H9 (cell line): Measurements from ENCODE around the gene POLG2. TPM values are rescaled to one million over a fixed set of nuclear protein-coding genes. Genes with fewer than 3 reads are reported as not detected.

Experiments used
- DNase-seq: peaks from one replicate; pipeline ENCODE4 v3.0.0-alpha.2; 2017
- H2AFZ ChIP-seq: one replicate; pipeline ENCODE4 v1.6.1; 2013; ENCODE audit warnings: mild to moderate bottlenecking, low read length, control low read depth, moderate library complexity
- H2AK5ac ChIP-seq: 2 replicates; pipeline ENCODE4 v1.6.1; 2013; ENCODE audit warnings: low read length, control low read depth, mixed read lengths; ENCODE audit not compliant: insufficient read length
- H2BK120ac ChIP-seq: one replicate; pipeline ENCODE4 v1.6.1; 2013; ENCODE audit warnings: low read depth, mild to moderate bottlenecking, low read length, control low read depth, inconsistent platforms; ENCODE audit not compliant: poor library complexity, severe bottlenecking
- H2BK12ac ChIP-seq: 2 replicates; pipeline ENCODE4 v1.6.1; 2013; ENCODE audit warnings: low read length, control low read depth, mixed read lengths, low read depth; ENCODE audit not compliant: insufficient read length
- H2BK15ac ChIP-seq: 2 replicates; pipeline ENCODE4 v1.6.1; 2013; ENCODE audit warnings: low read depth, low read length, control low read depth
- H2BK20ac ChIP-seq: one replicate; pipeline ENCODE4 v1.6.1; 2013; ENCODE audit warnings: low read depth, mild to moderate bottlenecking, low read length, control low read depth, inconsistent platforms; ENCODE audit not compliant: poor library complexity, severe bottlenecking
- H2BK5ac ChIP-seq: 2 replicates; pipeline ENCODE4 v1.6.1; 2013; ENCODE audit warnings: low read length, control low read depth, mixed read lengths; ENCODE audit not compliant: insufficient read length
- H3K14ac ChIP-seq: 2 replicates; pipeline ENCODE4 v1.6.1; 2013; ENCODE audit warnings: low read length, control low read depth; ENCODE audit not compliant: insufficient read depth
- H3K18ac ChIP-seq: 2 replicates; pipeline ENCODE4 v1.6.1; 2013; ENCODE audit warnings: low read depth, mild to moderate bottlenecking, mixed read lengths, low read length, control low read depth; ENCODE audit not compliant: insufficient read length
- H3K23ac ChIP-seq: 2 replicates; pipeline ENCODE4 v1.6.1; 2013; ENCODE audit warnings: low read length, control low read depth, mixed read lengths, low read depth; ENCODE audit not compliant: insufficient read length
- H3K23me2 ChIP-seq: 2 replicates; pipeline ENCODE4 v1.6.1; 2013; ENCODE audit warnings: low read depth, mild to moderate bottlenecking, mixed read lengths, low read length, control low read depth; ENCODE audit not compliant: insufficient read length, poor library complexity, severe bottlenecking
- H3K27ac ChIP-seq: 2 replicates; pipeline ENCODE4 v1.5.1; 2013; ENCODE audit warnings: low read length, control low read depth, mixed read lengths, low read depth; ENCODE audit not compliant: insufficient read length
- H3K27me3 ChIP-seq: 2 replicates; pipeline ENCODE4 v1.6.1; 2013; ENCODE audit warnings: low read length, control low read depth, inconsistent platforms; ENCODE audit not compliant: insufficient read depth
- H3K4ac ChIP-seq: 2 replicates; pipeline ENCODE4 v1.6.1; 2013; ENCODE audit warnings: low read depth, mild to moderate bottlenecking, control low read depth, inconsistent platforms, low read length, moderate library complexity
- H3K4me1 ChIP-seq: 2 replicates; pipeline ENCODE4 v1.6.1; 2013; ENCODE audit warnings: low read length, control low read depth, inconsistent platforms; ENCODE audit not compliant: insufficient read depth
- H3K4me2 ChIP-seq: 2 replicates; pipeline ENCODE4 v1.6.1; 2013; ENCODE audit warnings: low read length, control low read depth, mixed read lengths; ENCODE audit not compliant: insufficient read length, insufficient read depth
- H3K56ac ChIP-seq: 2 replicates; pipeline ENCODE4 v1.6.1; 2013; ENCODE audit warnings: low read depth, mild to moderate bottlenecking, mixed read lengths, low read length, control low read depth; ENCODE audit not compliant: insufficient read length
- H3K79me1 ChIP-seq: 2 replicates; pipeline ENCODE4 v1.6.1; 2013; ENCODE audit warnings: low read depth, mild to moderate bottlenecking, moderate library complexity, low read length, control low read depth, inconsistent platforms; ENCODE audit not compliant: insufficient read depth, poor library complexity, severe bottlenecking
- H3K79me2 ChIP-seq: 2 replicates; pipeline ENCODE4 v1.6.1; 2013; ENCODE audit warnings: low read length, control low read depth, inconsistent platforms; ENCODE audit not compliant: insufficient read depth
- H3K9ac ChIP-seq: 2 replicates; pipeline ENCODE4 v1.6.1; 2013; ENCODE audit warnings: low read length, control low read depth, mixed read lengths; ENCODE audit not compliant: insufficient read length; ENCODE audit errors: extremely low read depth
- H3K9me3 ChIP-seq: one replicate; pipeline ENCODE4 v1.6.1; 2013; ENCODE audit warnings: low read depth, low read length, inconsistent platforms; ENCODE audit not compliant: control insufficient read depth
- H3T11ph ChIP-seq: one replicate; pipeline ENCODE4 v1.6.1; 2013; ENCODE audit warnings: mild to moderate bottlenecking, low read length, control low read depth, inconsistent platforms
- H4K20me1 ChIP-seq: one replicate; pipeline ENCODE4 v1.6.1; 2013; ENCODE audit not compliant: control insufficient read depth, insufficient read length, insufficient read depth
- H4K5ac ChIP-seq: 2 replicates; pipeline ENCODE4 v1.6.1; 2013; ENCODE audit warnings: low read depth, mild to moderate bottlenecking, mixed read lengths, low read length, control low read depth; ENCODE audit not compliant: insufficient read length
- H4K8ac ChIP-seq: replicated peaks from 2 replicates; pipeline ENCODE4 v1.6.1; 2013; ENCODE audit warnings: low read length, control low read depth, mixed read lengths, low read depth; ENCODE audit not compliant: insufficient read length
- H4K91ac ChIP-seq: 2 replicates; pipeline ENCODE4 v1.6.1; 2013; ENCODE audit warnings: low read depth, mild to moderate bottlenecking, moderate library complexity, mixed read lengths, low read length, control low read depth; ENCODE audit not compliant: insufficient read length
- H3K27ac Mint-ChIP-seq, 3 experiments: 2 replicates in 2 of 3; 3 replicates in 1 of 3; pipeline ENCODE4 v1.8.0; 2020 to 2021; ENCODE audit warnings: mixed read lengths in 3 of 3, mild to moderate bottlenecking in 1 of 3, moderate library complexity in 1 of 3
- H3K27me3 Mint-ChIP-seq: 2 replicates; pipeline ENCODE4 v1.8.0; 2021; ENCODE audit warnings: low read depth, mild to moderate bottlenecking, moderate library complexity, mixed read lengths
- H3K36me3 Mint-ChIP-seq, 3 experiments: 2 replicates in 2 of 3; 3 replicates in 1 of 3; pipeline ENCODE4 v1.8.0; 2020 to 2021; ENCODE audit warnings: low read depth in 3 of 3, mixed read lengths in 3 of 3; ENCODE audit not compliant: insufficient read depth in 1 of 3
- H3K4me1 Mint-ChIP-seq, 2 experiments: 2 replicates each; pipeline ENCODE4 v1.8.0; 2020; ENCODE audit warnings: mixed read lengths in 2 of 2
- H3K4me3 Mint-ChIP-seq, 2 experiments: 2 replicates in 1 of 2; 3 replicates in 1 of 2; pipeline ENCODE4 v1.8.0; 2020 to 2021; ENCODE audit warnings: mild to moderate bottlenecking in 2 of 2, mixed read lengths in 2 of 2, moderate library complexity in 1 of 2
- H3K9me3 Mint-ChIP-seq, 2 experiments: 2 replicates in 1 of 2; 3 replicates in 1 of 2; pipeline ENCODE4 v1.8.0; 2020; ENCODE audit warnings: mild to moderate bottlenecking in 2 of 2, mixed read lengths in 2 of 2, moderate library complexity in 1 of 2
- CTCF ChIP-seq: fragments of 200-600 bp; sonication (generic); conservative IDR thresholded peaks from 3 replicates; pipeline ENCODE4 v1.8.0; 2021; ENCODE audit warnings: antibody characterized with exemption, mild to moderate bottlenecking
- WGBS: extraction: QIAGEN DNeasy Blood & Tissue Kit; methylation state at CpG from one replicate; pipeline ENCODE4 v1.1.7; 2013; ENCODE audit warnings: missing lambda C conversion rate, low lambda C conversion rate, mixed read lengths; ENCODE audit not compliant: insufficient read length; ENCODE audit errors: extremely low coverage; 5-methylcytosine and 5-hydroxymethylcytosine counted together
- total RNA-seq: library from RNA; stranded (reverse); gene quantifications from 2 replicates; pipeline ENCODE4 v1.2.1, GENCODE V29; 2021

Gene POLG2
- total RNA-seq, 1 experiment from 2014 or later, result 35.5 TPM

- Histone ChIP-seq H3K56ac (no peak overlapping the region), H3K79me2 (peaks cover 5% of the 10 kb centered on the region; the same call in 1 of the 2 replicates), H4K91ac (no peak overlapping the region), H3K27ac (no peak overlapping the region), H2AK5ac (no peak overlapping the region), H3K27me3 (no peaks in the 10 kb centered on the region), H2BK5ac (no peak overlapping the region), H4K20me1 (no peaks in the 10 kb centered on the region), H2BK120ac (no peak overlapping the region), H3K9ac (no peak overlapping the region), H4K8ac (no peak overlapping the region), H3K23me2 (peaks cover 4% of the 10 kb centered on the region), H3K23ac (no peak overlapping the region), H3K9me3 (no peaks in the 10 kb centered on the region), H3K14ac (no peak overlapping the region), H4K5ac (no peak overlapping the region), H2AFZ (no peak overlapping the region), H3K4ac (no peak overlapping the region), H2BK20ac (no peak overlapping the region), H3K18ac (no peak overlapping the region), H3T11ph (no peak overlapping the region), H3K4me1 (no peaks in the 10 kb centered on the region; the same call in 1 of the 2 replicates), H2BK15ac (no peak overlapping the region), H3K79me1 (peaks cover 2% of the 10 kb centered on the region), H3K4me2 (no peak overlapping the region), H2BK12ac (no peak overlapping the region)
- Mint-ChIP-seq H3K27me3 (no peaks in the 10 kb centered on the region), H3K27ac (no peak overlapping the region), H3K36me3 (peaks cover 44 to 76% (median 62%) of the 10 kb centered on the region in 3 experiments), H3K9me3 (peaks cover 0 to 9% of the 10 kb centered on the region in 2 experiments; a peak in 3 of 5 replicates), H3K4me1 (peaks cover 12 to 20% of the 10 kb centered on the region in 2 experiments; a peak in 3 of 4 replicates), H3K4me3 (no peak overlapping the region; a peak in 1 of 5 replicates)
- DNase-seq, result no peak
- no CpG with 5 or more reads among the region's 13 CpGs for WGBS
- peak; percentile 69 for TF ChIP-seq CTCF
Measured at GRCh38 chr17:64491034-64491860, 5.6 kb downstream of the POLG2 start.
